DOHH2 (cell line): Measurements from ENCODE around the gene EPB41.

Source experiments
- H3F3A ChIP-seq: fragments of 200-600 bp; sonication (generic), shearing (Covaris generic); 2 replicates; pipeline ENCODE4 v1.6.0; 2016; ENCODE audit warnings: antibody characterized with exemption, mild to moderate bottlenecking; ENCODE audit not compliant: control insufficient read depth, insufficient read depth
- H3K27ac ChIP-seq: fragments of 200-600 bp; sonication (generic); 2 replicates; pipeline ENCODE4 v1.5.1; 2014; ENCODE audit warnings: low read depth, mild to moderate bottlenecking, low read length, moderate library complexity
- H3K27me3 ChIP-seq: fragments of 200-600 bp; sonication (generic); 2 replicates; pipeline ENCODE4 v1.6.1; 2014; ENCODE audit warnings: mild to moderate bottlenecking, low read length, mixed read lengths; ENCODE audit not compliant: control insufficient read depth
- H3K36me3 ChIP-seq: fragments of 200-600 bp; sonication (generic); 2 replicates; pipeline ENCODE4 v1.6.1; 2014; ENCODE audit warnings: mild to moderate bottlenecking, low read length, moderate library complexity, mixed read lengths; ENCODE audit not compliant: control insufficient read depth
- H3K4me1 ChIP-seq: fragments of 200-600 bp; sonication (generic); 2 replicates; pipeline ENCODE4 v1.6.1; 2014; ENCODE audit warnings: mild to moderate bottlenecking, low read length, mixed read lengths; ENCODE audit not compliant: control insufficient read depth
- H3K4me2 ChIP-seq: fragments of 200-600 bp; sonication (generic); 2 replicates; pipeline ENCODE4 v1.6.0; 2014; ENCODE audit warnings: mild to moderate bottlenecking, low read length, moderate library complexity
- H3K4me3 ChIP-seq: fragments of 200-600 bp; sonication (generic); 2 replicates; pipeline ENCODE4 v1.5.1; 2014; ENCODE audit warnings: mild to moderate bottlenecking, low read length, mixed read lengths
- H3K79me2 ChIP-seq: fragments of 200-600 bp; sonication (generic); 2 replicates; pipeline ENCODE4 v1.6.1; 2014; ENCODE audit warnings: mild to moderate bottlenecking, low read length, mixed read lengths; ENCODE audit not compliant: control insufficient read depth
- H3K9me2 ChIP-seq: fragments of 200-600 bp; sonication (generic); replicated peaks from 2 replicates; pipeline ENCODE4 v1.6.1; 2014; ENCODE audit warnings: mild to moderate bottlenecking, low read length, mixed read lengths; ENCODE audit not compliant: control insufficient read depth
- H3K9me3 ChIP-seq: fragments of 200-600 bp; sonication (generic); 2 replicates; pipeline ENCODE4 v1.6.1; 2014; ENCODE audit warnings: antibody characterized with exemption, low read length, mixed read lengths; ENCODE audit not compliant: control insufficient read depth, insufficient read depth
- H4K20me1 ChIP-seq: fragments of 200-600 bp; sonication (generic); 2 replicates; pipeline ENCODE4 v1.6.0; 2014; ENCODE audit warnings: low read depth, mild to moderate bottlenecking, antibody characterized with exemption, low read length, moderate library complexity; ENCODE audit not compliant: control insufficient read depth, insufficient read depth
- CTCF ChIP-seq: fragments of 200-600 bp; sonication (generic); IDR thresholded peaks from one replicate; pipeline ENCODE4 v1.5.1; 2014; ENCODE audit warnings: antibody characterized with exemption, mild to moderate bottlenecking, low read depth, low read length; ENCODE audit not compliant: poor library complexity, severe bottlenecking
- EZH2phosphoT487 ChIP-seq: fragments of 200-600 bp; sonication (generic); IDR thresholded peaks from 2 replicates; pipeline ENCODE4 v1.6.1; 2017; ENCODE audit warnings: borderline replicate concordance, mild to moderate bottlenecking, antibody characterized with exemption, low read length, moderate library complexity, mixed read lengths

EPB41 gene

GRCh38 chr1:29022620-29023019 is 108.3 kb downstream of the EPB41 start:
- no peak for TF ChIP-seq CTCF

GRCh38 chr1:29029667-29030066 is 115.3 kb downstream of the EPB41 start:
- TF ChIP-seq CTCF (no peak), EZH2phosphoT487 (no peak)
- Histone ChIP-seq H3K4me2 (no peak overlapping the region), H3K27ac (no peak overlapping the region), H3K79me2 (no peaks in the 10 kb centered on the region), H3K4me3 (no peak overlapping the region), H3K27me3 (no peaks in the 10 kb centered on the region), H3K4me1 (no peaks in the 10 kb centered on the region), H3K36me3 (0 out of 2 replicates have a peak, but pooled peaks cover 8% of the 10 kb centered on the region), H3K9me2 (no peaks in the 10 kb centered on the region), H3K9me3 (no peaks in the 10 kb centered on the region), H3F3A (peaks cover 4% of the 10 kb centered on the region; the same call in 1 of the 2 replicates), H4K20me1 (no peaks in the 10 kb centered on the region)

More at GRCh38 chr1:29022620-29023019, 108.3 kb downstream of the EPB41 start:
- Histone ChIP-seq H4K20me1 (no peaks in the 10 kb centered on the region), H3K79me2 (no peaks in the 10 kb centered on the region), H3K27ac (no peak overlapping the region), H3K9me3 (no peaks in the 10 kb centered on the region), H3K9me2 (no peaks in the 10 kb centered on the region), H3F3A (no peaks in the 10 kb centered on the region), H3K4me2 (no peak overlapping the region), H3K27me3 (no peaks in the 10 kb centered on the region), H3K36me3 (peaks cover 4% of the 10 kb centered on the region; the same call in 1 of the 2 replicates), H3K4me1 (no peaks in the 10 kb centered on the region), H3K4me3 (no peak overlapping the region)

GRCh38 chr1:29032841-29033240 is 118.5 kb downstream of the EPB41 start:
- Histone ChIP-seq H3K4me2 (no peak overlapping the region), H3K79me2 (no peaks in the 10 kb centered on the region), H3K36me3 (0 out of 2 replicates have a peak, but pooled peaks cover 14% of the 10 kb centered on the region), H3K4me1 (no peaks in the 10 kb centered on the region), H4K20me1 (no peaks in the 10 kb centered on the region), H3F3A (peaks cover 7% of the 10 kb centered on the region), H3K27ac (no peak overlapping the region), H3K9me2 (no peaks in the 10 kb centered on the region), H3K9me3 (no peaks in the 10 kb centered on the region), H3K4me3 (no peak overlapping the region), H3K27me3 (no peaks in the 10 kb centered on the region)
- TF ChIP-seq EZH2phosphoT487: no peak

- peaks cover 7% of the 10 kb centered on the region for H3F3A ChIP-seq
- no peaks in the 10 kb centered on the region for H3K4me1 ChIP-seq
- H3K9me3 ChIP-seq: no peaks in the 10 kb centered on the region
- 0 out of 2 replicates have a peak, but pooled peaks cover 14% of the 10 kb centered on the region for H3K36me3 ChIP-seq
- H3K27me3 ChIP-seq: no peaks in the 10 kb centered on the region
- no peak overlapping the region for H3K27ac ChIP-seq
- H3K4me3 ChIP-seq: no peak overlapping the region
- no peaks in the 10 kb centered on the region for H3K9me2 ChIP-seq
- H4K20me1 ChIP-seq: no peaks in the 10 kb centered on the region
- no peak overlapping the region for H3K4me2 ChIP-seq
- TF ChIP-seq CTCF (peak; percentile 73), EZH2phosphoT487 (no peak)
- no peaks in the 10 kb centered on the region for H3K79me2 ChIP-seq
Observed at GRCh38 chr1:29033829-29034466, 119.6 kb downstream of the EPB41 start.
